Cardiac muscle cell (in vitro differentiated cells and primary cell): Measurements from ENCODE around the gene TCF4. TPM values are rescaled to one million over a fixed set of nuclear protein-coding genes. Genes with fewer than 3 reads are reported as not detected.

ENCODE experiments used
- DNase-seq, 2 donors: peaks; one replicate each; pipeline versions ENCODE4 v3.0.0 to v3.0.0-alpha.2; 2010 to 2017; ENCODE audit warnings: low read depth in 1 of 2, low spot score in 1 of 2
- H3K27ac ChIP-seq: fragments of 200-600 bp; sonication (generic); 2 replicates; pipeline ENCODE4 v1.5.1; 2016
- H3K27me3 ChIP-seq: fragments of 200-600 bp; sonication (generic); 2 replicates; pipeline ENCODE4 v1.6.0; 2016; ENCODE audit warnings: control low read depth
- H3K36me3 ChIP-seq: fragments of 200-600 bp; sonication (generic); 2 replicates; pipeline ENCODE4 v1.5.1; 2016; ENCODE audit warnings: control low read depth
- H3K4me1 ChIP-seq: fragments of 200-600 bp; sonication (generic); 2 replicates; pipeline ENCODE4 v1.8.1; 2017; ENCODE audit warnings: low read depth, mild to moderate bottlenecking, mixed run types
- H3K4me3 ChIP-seq: fragments of 200-600 bp; sonication (generic); 2 replicates; pipeline ENCODE4 v1.5.1; 2016; ENCODE audit warnings: mild to moderate bottlenecking
- H3K9me3 ChIP-seq: fragments of 200-600 bp; sonication (generic); 2 replicates; pipeline ENCODE4 v1.5.1; 2017; ENCODE audit warnings: low read depth, mild to moderate bottlenecking, control low read depth
- CTCF ChIP-seq: IDR thresholded peaks from 2 replicates; pipeline ENCODE4 v1.5.1; 2012; ENCODE audit warnings: low read depth, mild to moderate bottlenecking, low read length
- polyA plus RNA-seq: library from polyadenylated mRNA; unstranded; fragments of >200 nt; fragmentation: Nextera tagmentation; extraction: Ambion mirVana; gene quantifications from 2 replicates; pipeline ENCODE4 v1.2.1, GENCODE V29; 2016
- total RNA-seq: library from RNA; depleted of rRNA; stranded (reverse); fragments of >200 nt; gene quantifications from 2 replicates; pipeline ENCODE4 v1.2.3, GENCODE V29; 2016

Gene TCF4
- total and polyA plus RNA-seq, 2 experiments from 2014 or later = 38.3 to 59.2 TPM

- no peaks in the 10 kb centered on the region for H3K36me3 ChIP-seq
- TF ChIP-seq CTCF = no peak
- H3K9me3 ChIP-seq = no peaks in the 10 kb centered on the region
- H3K27ac ChIP-seq = no peak overlapping the region
- H3K4me1 ChIP-seq = peaks cover 3% of the 10 kb centered on the region
- peak in 1 of 2 donors; percentile 39 for DNase-seq
- no peaks in the 10 kb centered on the region for H3K27me3 ChIP-seq
- no peak overlapping the region for H3K4me3 ChIP-seq
Measured at GRCh38 chr18:55523001-55523400, 65.0 kb downstream of the TCF4 start.

DNA sequence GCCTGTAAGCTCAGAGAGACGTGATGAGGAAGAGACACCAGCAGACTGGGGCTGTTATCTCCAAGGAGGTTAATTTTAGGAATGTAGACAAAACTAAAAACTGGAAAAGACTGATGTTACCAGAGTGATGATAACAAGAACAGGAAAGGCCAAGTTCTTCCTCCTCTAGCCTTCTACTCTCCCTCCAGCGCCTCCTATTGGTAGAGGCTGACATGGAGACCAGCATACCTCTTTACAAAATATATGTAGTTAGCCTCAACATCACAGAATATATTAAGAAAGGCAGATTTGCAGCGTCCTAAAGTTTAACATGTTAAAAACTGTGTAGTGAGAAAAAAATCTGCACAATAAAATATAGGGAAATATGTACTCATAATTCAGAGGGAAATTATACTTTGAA, 66.0 kb downstream of the TCF4 start:
- no peak overlapping the region for H3K4me3 ChIP-seq

DNA sequence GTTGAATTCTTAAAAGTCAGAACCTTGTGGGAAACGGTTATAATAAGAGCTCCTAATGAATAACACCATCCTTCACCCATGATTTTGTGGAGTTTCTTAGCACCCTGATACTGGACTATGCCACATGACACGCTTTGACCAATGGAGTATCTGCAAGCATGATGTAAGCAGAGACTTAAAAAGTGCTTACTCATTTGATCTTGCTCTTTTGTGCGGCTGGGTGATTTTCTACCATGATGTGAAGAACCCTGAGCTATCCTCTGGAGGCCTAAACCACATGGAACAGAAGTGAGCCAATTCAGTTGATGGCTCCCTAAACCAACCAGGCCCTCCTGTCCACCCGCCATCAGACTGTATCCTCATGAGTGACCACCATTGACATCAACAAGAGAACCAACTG, 70.9 kb downstream of the TCF4 start:
- Histone ChIP-seq H3K27ac (no peak overlapping the region), H3K9me3 (no peaks in the 10 kb centered on the region), H3K4me3 (no peak overlapping the region), H3K27me3 (no peaks in the 10 kb centered on the region), H3K36me3 (no peaks in the 10 kb centered on the region), H3K4me1 (peaks cover 24% of the 10 kb centered on the region)
- TF ChIP-seq CTCF = no peak
- no peak for DNase-seq

More for the DNA sequence above, 66.0 kb downstream of the TCF4 start:
- H3K4me1 ChIP-seq = peaks cover 3% of the 10 kb centered on the region
- peak; percentile 46 for TF ChIP-seq CTCF
- peak in 1 of 2 donors; percentile 38 for DNase-seq
- H3K9me3 ChIP-seq = no peaks in the 10 kb centered on the region
- H3K36me3 ChIP-seq = no peaks in the 10 kb centered on the region
- no peaks in the 10 kb centered on the region for H3K27me3 ChIP-seq
- H3K27ac ChIP-seq = no peak overlapping the region

GRCh38 chr18:55515941-55516710, 71.9 kb downstream of the TCF4 start:
- Histone ChIP-seq H3K9me3 (no peaks in the 10 kb centered on the region), H3K4me1 (peaks cover 24% of the 10 kb centered on the region), H3K27me3 (no peaks in the 10 kb centered on the region), H3K36me3 (no peaks in the 10 kb centered on the region), H3K4me3 (no peak overlapping the region), H3K27ac (no peak overlapping the region)
- TF ChIP-seq CTCF = no peak
- DNase-seq = peak in 1 of 2 donors; percentile 34

DNA sequence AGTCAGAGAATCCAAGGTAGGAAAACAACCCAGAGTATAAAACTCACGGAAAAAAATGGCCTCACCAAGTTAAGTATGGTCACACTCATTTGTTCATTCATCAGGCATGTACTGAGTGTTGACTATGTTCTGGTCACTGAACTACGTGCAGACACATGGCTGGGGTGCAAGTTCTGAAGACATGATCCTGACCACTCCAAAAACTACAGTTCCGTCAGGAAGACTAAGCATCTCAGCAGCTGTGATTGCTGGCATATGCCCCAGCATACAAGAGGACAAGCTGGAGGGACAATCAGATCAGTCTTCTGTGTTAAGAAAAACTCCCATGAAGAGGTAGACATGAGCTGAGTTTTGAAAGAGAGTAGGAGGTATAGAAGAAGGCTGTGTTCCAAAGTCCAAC, 72.8 kb downstream of the TCF4 start:
- no peaks in the 10 kb centered on the region for H3K36me3 ChIP-seq
- TF ChIP-seq CTCF = no peak
- DNase-seq = no peak
- H3K9me3 ChIP-seq = no peaks in the 10 kb centered on the region
- no peaks in the 10 kb centered on the region for H3K27me3 ChIP-seq
- no peak overlapping the region for H3K4me3 ChIP-seq
- peaks cover 29% of the 10 kb centered on the region for H3K4me1 ChIP-seq
- no peak overlapping the region for H3K27ac ChIP-seq
